PC-9 (cell line): ENCODE measurements around the gene ZMIZ1.

Experiments used
- EZH2 ChIP-seq: fragments of 200-600 bp; sonication (generic); IDR thresholded peaks from 2 replicates; pipeline ENCODE4 v1.8.0; 2017; ENCODE audit warnings: antibody characterized with exemption, low read depth
- TF ChIP-seq, protein P1 (sequence below): fragments of 200-600 bp; sonication (generic); conservative IDR thresholded peaks from 2 replicates; pipeline ENCODE4 v1.6.1; 2017; ENCODE audit warnings: mixed run types, antibody characterized with exemption, mild to moderate bottlenecking, moderate library complexity

DNA sequence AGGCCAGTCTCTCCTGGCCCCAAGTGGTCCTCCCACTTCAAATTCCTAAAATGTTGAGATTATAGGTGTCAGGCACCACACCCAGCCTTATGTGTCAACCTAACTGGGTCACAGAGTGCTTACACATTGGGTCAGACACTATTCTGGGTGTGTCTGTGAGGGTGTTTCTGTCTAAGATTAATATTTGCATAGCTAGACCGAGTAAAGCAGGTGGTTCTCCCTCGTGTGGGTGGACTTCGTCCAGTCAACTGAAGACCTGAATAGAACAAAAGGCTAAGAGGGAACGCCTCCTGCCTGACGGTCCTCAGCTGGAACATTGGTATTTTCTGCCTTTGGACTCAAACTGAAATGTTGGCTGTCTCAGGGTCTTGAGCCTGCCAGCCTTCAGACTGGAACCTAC lies 290.0 kb downstream of the ZMIZ1 start:
- TF ChIP-seq EZH2, result no peak
- TF ChIP-seq, protein P1, sequence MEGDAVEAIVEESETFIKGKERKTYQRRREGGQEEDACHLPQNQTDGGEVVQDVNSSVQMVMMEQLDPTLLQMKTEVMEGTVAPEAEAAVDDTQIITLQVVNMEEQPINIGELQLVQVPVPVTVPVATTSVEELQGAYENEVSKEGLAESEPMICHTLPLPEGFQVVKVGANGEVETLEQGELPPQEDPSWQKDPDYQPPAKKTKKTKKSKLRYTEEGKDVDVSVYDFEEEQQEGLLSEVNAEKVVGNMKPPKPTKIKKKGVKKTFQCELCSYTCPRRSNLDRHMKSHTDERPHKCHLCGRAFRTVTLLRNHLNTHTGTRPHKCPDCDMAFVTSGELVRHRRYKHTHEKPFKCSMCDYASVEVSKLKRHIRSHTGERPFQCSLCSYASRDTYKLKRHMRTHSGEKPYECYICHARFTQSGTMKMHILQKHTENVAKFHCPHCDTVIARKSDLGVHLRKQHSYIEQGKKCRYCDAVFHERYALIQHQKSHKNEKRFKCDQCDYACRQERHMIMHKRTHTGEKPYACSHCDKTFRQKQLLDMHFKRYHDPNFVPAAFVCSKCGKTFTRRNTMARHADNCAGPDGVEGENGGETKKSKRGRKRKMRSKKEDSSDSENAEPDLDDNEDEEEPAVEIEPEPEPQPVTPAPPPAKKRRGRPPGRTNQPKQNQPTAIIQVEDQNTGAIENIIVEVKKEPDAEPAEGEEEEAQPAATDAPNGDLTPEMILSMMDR, result no peak
